GM13976 (cell line): Measurements from ENCODE around the gene CCPG1.

Experiments used
- DNase-seq: peaks from one replicate; pipeline ENCODE4 v3.0.0; 2012; ENCODE audit warnings: low spot score
- CTCF ChIP-seq: IDR thresholded peaks from 2 replicates; pipeline ENCODE4 v1.5.1; 2012; ENCODE audit warnings: borderline replicate concordance, mild to moderate bottlenecking; ENCODE audit not compliant: insufficient read depth; ENCODE audit errors: extremely low read depth, missing control alignments, control extremely low read depth
- in situ Hi-C: fragments of 300-500 bp; cut with MboI; formaldehyde crosslinking; loops from one replicate; pipeline ENCODE4 v1.12.0; 2022; ENCODE audit warnings: low sequenced_read_pairs, mixed read lengths, inconsistent platforms; ENCODE audit not compliant: unreplicated experiment

Gene CCPG1

GRCh38 chr15:55344206-55344605 is 64.0 kb downstream of the CCPG1 start:
- no peak for DNase-seq
- in situ Hi-C loops: no loop called here
- TF ChIP-seq CTCF: no peak

GRCh38 chr15:55343168-55343567 is 65.0 kb downstream of the CCPG1 start:
- DNase-seq: no peak
- TF ChIP-seq CTCF: no peak
- in situ Hi-C loops: no loop called here

DNA sequence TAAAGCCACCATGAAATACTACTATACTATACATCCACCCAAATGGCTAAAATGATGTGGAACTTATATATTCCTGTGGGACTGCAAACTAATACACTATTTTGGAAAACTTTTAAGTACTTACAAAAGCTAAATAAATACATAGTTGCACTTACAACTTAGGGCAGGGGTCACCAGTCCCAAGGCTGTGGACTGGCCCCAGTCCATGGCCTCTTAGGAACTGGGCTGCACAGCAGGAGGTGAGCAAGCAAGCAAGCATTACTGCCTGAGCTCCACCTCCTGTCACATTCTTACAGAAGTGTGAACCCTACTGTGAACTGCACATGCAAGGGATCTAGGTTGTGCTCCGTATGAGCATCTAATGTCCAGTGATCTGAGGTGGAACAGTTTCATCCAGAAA is 71.0 kb downstream of the CCPG1 start:
- no peak for DNase-seq
- TF ChIP-seq CTCF: no peak
- in situ Hi-C loops: no loop called here

DNA sequence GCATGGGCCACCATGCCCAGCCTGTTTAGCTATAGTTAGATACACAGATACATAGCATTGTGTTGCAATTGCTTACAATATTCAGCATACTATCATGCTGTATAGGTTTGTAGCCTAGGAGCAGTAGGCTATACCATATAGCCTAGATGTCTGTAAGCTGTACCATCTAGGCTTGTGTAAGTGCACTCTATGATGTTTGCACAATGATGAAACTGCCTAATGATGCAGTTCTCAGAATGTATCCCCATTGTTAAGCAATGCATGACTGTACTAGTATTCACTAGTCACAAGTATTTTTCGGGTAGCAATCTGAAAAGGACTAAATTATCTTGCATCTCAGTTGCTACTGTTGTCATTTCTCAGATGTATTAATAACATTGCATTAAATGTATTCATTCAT is 73.2 kb downstream of the CCPG1 start:
- DNase-seq: no peak
- no peak for TF ChIP-seq CTCF
- in situ Hi-C loops: no loop called here

GRCh38 chr15:55334371-55334770 is 73.8 kb downstream of the CCPG1 start:
- no peak for TF ChIP-seq CTCF
- in situ Hi-C loops: no loop called here
- DNase-seq: no peak

DNA sequence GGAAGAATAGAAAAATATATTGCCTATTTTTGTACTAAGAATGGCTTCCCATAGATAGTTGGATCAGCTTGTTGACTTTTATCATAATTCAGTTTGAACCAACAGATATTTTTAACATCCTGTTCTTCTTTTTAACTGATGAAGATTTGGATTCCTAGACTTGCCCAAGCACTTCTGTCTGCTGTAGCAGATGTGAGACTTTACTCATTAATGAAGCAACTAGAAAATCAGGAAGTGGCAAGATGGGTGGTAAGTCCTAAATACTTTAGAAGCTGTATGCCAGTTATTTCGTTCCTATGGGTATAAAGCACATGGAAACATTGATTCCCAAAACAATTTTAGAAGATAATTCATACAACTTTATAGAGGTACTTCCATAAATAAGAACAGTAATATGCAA is 80.8 kb downstream of the CCPG1 start:
- TF ChIP-seq CTCF: no peak
- DNase-seq: no peak
- in situ Hi-C loops: no loop called here

- in situ Hi-C loops: no loop called here
These were observed 85.7 kb downstream of the CCPG1 start for GRCh38 chr15:55322467-55322866.

More at GRCh38 chr15:55322467-55322866, 85.7 kb downstream of the CCPG1 start:
- DNase-seq: no peak
- no peak for TF ChIP-seq CTCF
